B cell (primary cell): ENCODE data around the gene IPO7. TPM values are rescaled to one million over a fixed set of nuclear protein-coding genes. Genes with fewer than 3 reads are reported as not detected.

Source experiments
- ATAC-seq: fragments of 200-7000 bp; cut with Tn5 transposase; one replicate; pipeline ENCODE4 v1.10.0; 2021; ENCODE audit warnings: low read depth, mild to moderate bottlenecking, moderate number of reproducible peaks, moderate library complexity
- CTCF ChIA-PET: fragments of 350-600 bp; sonication (Branson Sonifier 250); formaldehyde crosslinking; loops from one replicate; lab custom pipeline; 2021; ENCODE audit warnings: antibody characterized with exemption, inconsistent platforms; lab: Charles Lee
- POLR2A ChIA-PET: fragments of 350-600 bp; sonication (Branson Sonifier 250); formaldehyde crosslinking; loops from one replicate; lab custom pipeline; 2021; ENCODE audit warnings: antibody characterized with exemption; lab: Charles Lee
- DNase-seq: peaks from one replicate; pipeline ENCODE4 v3.0.0; 2013
- H2AFZ ChIP-seq: 2 replicates; pipeline ENCODE4 v1.6.1; 2012; ENCODE audit warnings: mild to moderate bottlenecking, low read depth, low read length; ENCODE audit not compliant: insufficient read depth, poor library complexity, severe bottlenecking
- H3K27ac ChIP-seq, 2 donors: 1 replicate in 1 of 2; 2 replicates in 1 of 2; pipeline ENCODE4 v1.5.1; 2012 to 2013; ENCODE audit warnings: low read length in 2 of 2, mild to moderate bottlenecking in 2 of 2, moderate library complexity in 1 of 2
- H3K27me3 ChIP-seq, 4 experiments: fragments of 200-600 bp in 1 of 4; sonication (generic) in 1 of 4; replicated peaks in 1 of 4; 1 replicate in 2 of 4; 2 replicates in 2 of 4; pipeline versions ENCODE4 v1.6.1 to v1.7.0; 2013 to 2016; ENCODE audit warnings: low read length in 3 of 4, mild to moderate bottlenecking in 2 of 4, mixed read lengths in 1 of 4, moderate library complexity in 1 of 4; ENCODE audit not compliant: insufficient read depth in 4 of 4, control insufficient read depth in 3 of 4; ENCODE audit errors: control extremely low read depth in 1 of 4
- H3K36me3 ChIP-seq, 2 experiments: replicated peaks in 1 of 2; 1 replicate in 1 of 2; 2 replicates in 1 of 2; pipeline versions ENCODE4 v1.6.1 to v1.7.1; 2013; ENCODE audit warnings: low read length in 1 of 2; ENCODE audit not compliant: insufficient read depth in 2 of 2, control insufficient read depth in 1 of 2; ENCODE audit errors: control extremely low read depth in 1 of 2, extremely low read depth in 1 of 2
- H3K4me1 ChIP-seq, 2 donors: fragments of 200-600 bp in 1 of 2; sonication (generic) in 1 of 2; 1 replicate in 1 of 2; 2 replicates in 1 of 2; pipeline versions ENCODE4 v1.5.1 to v1.6.1; 2013 to 2017; ENCODE audit warnings: low read length in 2 of 2; ENCODE audit not compliant: control insufficient read depth in 2 of 2, insufficient read depth in 2 of 2
- H3K4me2 ChIP-seq: replicated peaks from 2 replicates; pipeline ENCODE3; 2012; ENCODE audit warnings: mild to moderate bottlenecking, low read depth, low read length; ENCODE audit not compliant: poor library complexity, severe bottlenecking
- H3K4me3 ChIP-seq, 5 experiments: fragments of 200-600 bp in 1 of 5; sonication (generic) in 1 of 5; 1 replicate in 3 of 5; 2 replicates in 2 of 5; pipeline versions ENCODE4 v1.5.1 to v1.7.0; 2011 to 2016; ENCODE audit warnings: low read length in 4 of 5, mild to moderate bottlenecking in 4 of 5, low read depth in 2 of 5, control low read depth in 1 of 5, moderate library complexity in 1 of 5; ENCODE audit not compliant: insufficient read depth in 1 of 5; ENCODE audit errors: control extremely low read depth in 1 of 5, extremely low read depth in 1 of 5
- H3K79me2 ChIP-seq: fragments of 200-600 bp; sonication (generic); one replicate; pipeline ENCODE4 v1.6.0; 2016; ENCODE audit warnings: low read length; ENCODE audit not compliant: control insufficient read depth, insufficient read depth
- H3K9ac ChIP-seq: fragments of 200-600 bp; sonication (generic); 2 replicates; pipeline ENCODE4 v1.6.1; 2017; ENCODE audit warnings: mild to moderate bottlenecking, low read length, moderate library complexity
- H3K9me3 ChIP-seq, 3 donors: one replicate each; pipeline versions ENCODE4 v1.6.1 to v1.7.1; 2013; ENCODE audit warnings: low read length in 2 of 3; ENCODE audit not compliant: control insufficient read depth in 2 of 3, insufficient read depth in 1 of 3; ENCODE audit errors: control extremely low read depth in 1 of 3
- H4K20me1 ChIP-seq: 2 replicates; pipeline ENCODE4 v1.6.0; 2012; ENCODE audit warnings: mild to moderate bottlenecking, low read length; ENCODE audit not compliant: insufficient read depth, control insufficient read depth, poor library complexity, severe bottlenecking
- H3K27ac Mint-ChIP-seq: one replicate; pipeline ENCODE4 v1.8.0; 2021; ENCODE audit warnings: mixed read lengths
- H3K27me3 Mint-ChIP-seq: one replicate; pipeline ENCODE4 v1.8.0; 2021; ENCODE audit warnings: mixed read lengths
- H3K4me1 Mint-ChIP-seq: one replicate; pipeline ENCODE4 v1.8.0; 2021; ENCODE audit warnings: mixed read lengths
- H3K4me3 Mint-ChIP-seq: one replicate; pipeline ENCODE4 v1.8.0; 2021; ENCODE audit warnings: mixed read lengths
- H3K9me3 Mint-ChIP-seq: one replicate; pipeline ENCODE4 v1.8.0; 2022; ENCODE audit warnings: mixed read lengths; ENCODE audit not compliant: insufficient read depth
- EZH2 ChIP-seq: IDR thresholded peaks from 2 replicates; pipeline ENCODE4 v1.6.1; 2012; ENCODE audit warnings: borderline replicate concordance, low read depth, mild to moderate bottlenecking, moderate library complexity, low read length; ENCODE audit not compliant: insufficient read depth, poor library complexity, severe bottlenecking
- WGBS: methylation state at CpG from one replicate; pipeline ENCODE4 v1.1.5; 2013; ENCODE audit warnings: missing lambda C conversion rate; ENCODE audit not compliant: insufficient coverage; 5-methylcytosine and 5-hydroxymethylcytosine counted together
- intact Hi-C: fragments of 100-400 bp; cut with micrococcal nuclease; formaldehyde crosslinking; loops from one replicate; pipeline ENCODE4 v1.10.0; 2022
- polyA plus RNA-seq: library from polyadenylated mRNA; depleted of rRNA; stranded (reverse); fragments of >200 nt; gene quantifications from 2 replicates; pipeline ENCODE4 v1.2.3, GENCODE V29; 2012
- total RNA-seq, 2 donors: library from RNA; stranded (reverse); fragments of 120-200 nt in 1 of 2; gene quantifications; 1 replicate in 1 of 2; 2 replicates in 1 of 2; pipeline versions ENCODE4 v1.2.3 to v1.2.4, GENCODE V29; 2013 to 2022
- TF ChIP-seq, protein P1 (sequence below): fragments of 200-600 bp; IDR thresholded peaks from one replicate; pipeline ENCODE4 v1.8.0; 2022; ENCODE audit warnings: antibody characterized with exemption, mild to moderate bottlenecking

Gene IPO7
- total and polyA plus RNA-seq, 2 donors (not counting 1 experiment from before 2014, with no cell fraction given) = 9.8 to 53.2 TPM

GRCh38 chr11:9462806-9463537 lies 78.5 kb downstream of the IPO7 start:
- Mint-ChIP-seq H3K27me3 (no peaks in the 10 kb centered on the region), H3K9me3 (no peaks in the 10 kb centered on the region), H3K4me1 (peaks cover 30% of the 10 kb centered on the region), H3K27ac (peak overlapping the region; percentile 98), H3K4me3 (peak overlapping the region; percentile 97)
- Histone ChIP-seq H3K27ac (peak overlapping the region in 1 of 2 donors; percentile 91), H3K79me2 (peaks cover 81% of the 10 kb centered on the region), H3K27me3 (no peaks in the 10 kb centered on the region), H4K20me1 (peaks cover 5% of the 10 kb centered on the region), H3K9ac (no peak overlapping the region), H3K4me1 (peaks cover 19 to 26% of the 10 kb centered on the region in 2 donors), H3K4me2 (peak overlapping the region; percentile 81), H2AFZ (peak overlapping the region; percentile 14), H3K4me3 (peak overlapping the region in 1 of 5 experiments; percentile 83), H3K9me3 (no peaks in the 10 kb centered on the region), H3K36me3 (peaks cover 0 to 2% of the 10 kb centered on the region in 2 experiments)
- intact Hi-C loops = no loop called here
- WGBS = no CpG with 5 or more reads among the region's 8 CpGs
- POLR2A ChIA-PET = no interaction called here
- TF ChIP-seq, protein P1, sequence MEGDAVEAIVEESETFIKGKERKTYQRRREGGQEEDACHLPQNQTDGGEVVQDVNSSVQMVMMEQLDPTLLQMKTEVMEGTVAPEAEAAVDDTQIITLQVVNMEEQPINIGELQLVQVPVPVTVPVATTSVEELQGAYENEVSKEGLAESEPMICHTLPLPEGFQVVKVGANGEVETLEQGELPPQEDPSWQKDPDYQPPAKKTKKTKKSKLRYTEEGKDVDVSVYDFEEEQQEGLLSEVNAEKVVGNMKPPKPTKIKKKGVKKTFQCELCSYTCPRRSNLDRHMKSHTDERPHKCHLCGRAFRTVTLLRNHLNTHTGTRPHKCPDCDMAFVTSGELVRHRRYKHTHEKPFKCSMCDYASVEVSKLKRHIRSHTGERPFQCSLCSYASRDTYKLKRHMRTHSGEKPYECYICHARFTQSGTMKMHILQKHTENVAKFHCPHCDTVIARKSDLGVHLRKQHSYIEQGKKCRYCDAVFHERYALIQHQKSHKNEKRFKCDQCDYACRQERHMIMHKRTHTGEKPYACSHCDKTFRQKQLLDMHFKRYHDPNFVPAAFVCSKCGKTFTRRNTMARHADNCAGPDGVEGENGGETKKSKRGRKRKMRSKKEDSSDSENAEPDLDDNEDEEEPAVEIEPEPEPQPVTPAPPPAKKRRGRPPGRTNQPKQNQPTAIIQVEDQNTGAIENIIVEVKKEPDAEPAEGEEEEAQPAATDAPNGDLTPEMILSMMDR = no peak
- TF ChIP-seq EZH2 = no peak
- no peak for DNase-seq
- ATAC-seq = no peak
- CTCF ChIA-PET = interaction anchor here (1.2 to 1.3 kb wide), 2 partner anchors 44 to 150 kb away, joined by 4 read pairs; no protein-coding TSS in a partner anchor

DNA sequence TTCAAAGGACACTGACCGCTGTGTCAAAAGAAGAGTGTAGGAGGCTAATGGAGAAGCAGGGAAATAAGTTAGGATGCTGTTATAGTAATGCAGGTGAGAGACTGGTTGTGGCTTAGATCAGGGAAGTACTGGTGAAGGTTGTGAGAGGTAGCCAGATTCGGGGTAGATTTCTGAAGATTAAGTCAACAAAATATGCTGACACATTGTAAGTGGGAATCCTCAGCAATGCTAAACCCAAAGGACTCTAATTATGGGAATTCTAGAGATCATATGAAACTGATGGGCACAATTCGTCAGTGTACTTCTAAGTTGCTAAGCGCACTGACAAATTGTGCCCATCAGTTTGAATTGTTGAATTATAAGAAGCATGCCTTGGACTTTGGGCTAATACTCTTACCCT lies 86.3 kb downstream of the IPO7 start:
- DNase-seq = no peak
- Mint-ChIP-seq H3K27ac (no peak overlapping the region), H3K4me1 (peaks cover 9% of the 10 kb centered on the region), H3K27me3 (no peaks in the 10 kb centered on the region), H3K9me3 (no peaks in the 10 kb centered on the region), H3K4me3 (no peak overlapping the region)
- Histone ChIP-seq H3K4me2 (no peak overlapping the region), H3K4me1 (no peaks in the 10 kb centered on the region), H3K4me3 (no peak overlapping the region), H4K20me1 (peaks cover 7% of the 10 kb centered on the region), H2AFZ (no peak overlapping the region), H3K9me3 (no peaks in the 10 kb centered on the region), H3K27ac (no peak overlapping the region), H3K27me3 (no peaks in the 10 kb centered on the region), H3K36me3 (peaks cover 13 to 45% of the 10 kb centered on the region in 2 experiments), H3K79me2 (peaks cover 51% of the 10 kb centered on the region), H3K9ac (no peak overlapping the region)
- intact Hi-C loops = no loop called here
- ChIA-PET POLR2A (no interaction called here), CTCF (no interaction called here)
- ATAC-seq = no peak
- TF ChIP-seq EZH2 = no peak
- TF ChIP-seq, protein P1 = no peak
- 90% methylated on average over 2 of the region's 4 CpGs for WGBS
